GM19372 (cell line): ENCODE results near the gene GYS1.
"Not testable (repeated sequence)": the region's sequence is repeated elsewhere in the genome, so short reads cannot be mapped to it uniquely, and the experiment has no call there.

Experiments
- ATAC-seq: cut with Tn5 transposase; IDR thresholded peaks from one replicate; pipeline ENCODE4 v1.9.1; 2021; ENCODE audit warnings: mild to moderate bottlenecking, low read depth, moderate library complexity; ENCODE audit not compliant: unreplicated experiment

GYS1 gene

DNA sequence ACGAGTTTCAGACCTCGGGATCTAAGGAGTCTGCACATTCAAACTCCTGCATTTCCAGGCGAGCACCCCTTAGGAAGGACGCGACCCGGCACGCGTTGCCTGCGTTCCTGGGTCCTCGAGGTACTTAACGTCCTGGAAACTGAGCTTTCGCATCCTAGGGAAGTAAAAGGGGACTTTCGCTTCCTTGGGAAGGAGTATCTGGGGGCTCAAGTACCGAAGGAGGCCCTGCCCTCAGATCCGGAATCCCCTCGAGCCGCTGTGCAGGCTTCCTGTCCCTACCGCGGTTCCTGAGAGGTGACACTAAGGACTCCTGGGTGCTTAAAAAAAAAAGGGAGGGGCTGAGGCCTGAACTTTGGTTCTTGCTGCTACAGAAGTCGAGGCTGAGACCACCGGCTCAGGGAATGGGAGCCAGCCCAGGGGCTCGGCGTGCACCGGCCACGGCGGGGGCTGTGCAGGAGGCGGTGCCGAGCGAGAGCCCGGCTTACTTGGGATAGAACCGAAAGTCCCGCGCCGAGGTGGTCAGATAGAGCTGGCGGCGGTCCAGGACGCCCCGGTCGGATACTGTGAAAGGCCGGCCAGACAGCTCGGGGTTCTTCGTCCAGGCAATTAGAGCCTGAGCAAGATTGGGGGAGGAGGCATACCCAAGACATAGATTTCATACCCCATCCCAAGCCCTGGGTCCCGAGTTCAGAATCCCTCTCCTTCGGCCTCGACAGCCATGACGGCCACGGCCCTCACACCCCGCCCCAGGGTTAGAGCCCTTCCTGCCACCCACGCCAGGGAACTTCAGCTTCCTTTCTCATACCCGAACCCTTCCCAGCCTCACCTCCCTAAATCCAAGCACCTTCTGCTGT, 25.5 kb upstream of the GYS1 start:
- ATAC-seq: not testable (repeated sequence)

DNA sequence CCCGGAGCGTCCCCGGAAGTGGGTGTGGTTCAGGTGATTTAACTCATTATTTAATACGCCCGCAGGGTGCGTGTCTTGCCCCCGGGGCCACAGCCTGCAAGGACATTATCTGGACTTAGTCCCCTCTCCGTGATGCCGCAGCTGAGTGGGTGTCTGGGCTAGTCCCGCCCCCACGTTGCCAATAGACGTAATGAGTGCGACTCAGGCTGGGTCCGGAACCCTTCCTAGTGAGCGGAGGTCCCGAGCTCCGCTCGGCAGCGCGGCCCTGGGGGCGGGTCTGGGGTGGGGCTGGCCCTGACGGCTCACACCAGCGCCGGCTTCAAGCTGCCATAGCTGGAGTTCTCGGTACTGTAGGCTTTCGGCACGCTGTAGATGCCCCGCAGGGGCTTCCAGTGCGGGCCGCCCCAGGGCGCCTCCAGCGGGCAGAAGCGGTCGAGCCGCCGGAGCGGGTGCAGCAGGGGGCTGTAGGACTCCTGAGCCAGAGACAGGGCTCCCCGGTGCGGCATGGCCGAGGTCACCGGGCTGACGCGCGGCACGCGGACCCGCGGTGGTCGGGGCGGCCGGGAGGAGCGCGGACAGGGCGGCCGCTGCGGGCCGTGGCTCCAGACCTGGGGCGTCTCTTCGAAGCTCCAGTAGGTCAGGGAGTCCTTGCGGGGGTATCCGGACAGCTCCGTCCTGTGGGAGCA, 24.7 kb upstream of the GYS1 start:
- ATAC-seq: no peak

DNA sequence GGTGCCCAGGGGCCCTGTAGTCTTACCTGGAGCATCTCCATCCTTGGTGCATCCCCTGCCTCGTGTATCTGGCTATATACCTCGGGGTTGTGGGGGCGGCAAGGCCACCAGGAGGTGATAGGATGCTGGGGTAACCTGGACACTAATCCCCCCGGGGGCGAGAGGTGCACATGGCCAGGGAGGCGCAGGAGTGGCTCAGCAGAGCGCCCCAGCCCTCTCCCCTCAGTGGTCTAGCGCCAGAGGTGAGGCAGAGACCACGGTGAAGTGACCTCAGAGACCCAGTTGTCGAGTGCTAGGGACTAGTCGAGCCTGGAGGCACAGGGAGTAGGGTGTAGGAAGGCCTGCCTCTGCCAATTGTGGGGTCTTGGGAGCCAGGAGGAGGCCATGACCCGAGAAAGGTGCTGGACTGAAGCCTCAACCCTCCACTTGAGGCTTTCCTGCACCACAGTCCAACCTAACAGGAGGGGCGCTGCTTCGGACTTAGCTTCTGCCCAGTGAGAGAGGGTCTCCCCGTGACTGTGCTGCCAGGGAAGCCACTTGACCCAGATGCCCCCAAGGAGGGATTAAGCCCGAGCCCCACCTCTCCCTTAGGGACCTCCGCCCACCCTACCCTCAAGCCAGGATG, 24.0 kb upstream of the GYS1 start, which contains the start of gene LHB:
Gene LHB, minus strand, starts transcription at position 51 of the 625 bp plus-strand sequence. Its CDS starts 10 bp downstream, at position 41.
- no peak for ATAC-seq

DNA sequence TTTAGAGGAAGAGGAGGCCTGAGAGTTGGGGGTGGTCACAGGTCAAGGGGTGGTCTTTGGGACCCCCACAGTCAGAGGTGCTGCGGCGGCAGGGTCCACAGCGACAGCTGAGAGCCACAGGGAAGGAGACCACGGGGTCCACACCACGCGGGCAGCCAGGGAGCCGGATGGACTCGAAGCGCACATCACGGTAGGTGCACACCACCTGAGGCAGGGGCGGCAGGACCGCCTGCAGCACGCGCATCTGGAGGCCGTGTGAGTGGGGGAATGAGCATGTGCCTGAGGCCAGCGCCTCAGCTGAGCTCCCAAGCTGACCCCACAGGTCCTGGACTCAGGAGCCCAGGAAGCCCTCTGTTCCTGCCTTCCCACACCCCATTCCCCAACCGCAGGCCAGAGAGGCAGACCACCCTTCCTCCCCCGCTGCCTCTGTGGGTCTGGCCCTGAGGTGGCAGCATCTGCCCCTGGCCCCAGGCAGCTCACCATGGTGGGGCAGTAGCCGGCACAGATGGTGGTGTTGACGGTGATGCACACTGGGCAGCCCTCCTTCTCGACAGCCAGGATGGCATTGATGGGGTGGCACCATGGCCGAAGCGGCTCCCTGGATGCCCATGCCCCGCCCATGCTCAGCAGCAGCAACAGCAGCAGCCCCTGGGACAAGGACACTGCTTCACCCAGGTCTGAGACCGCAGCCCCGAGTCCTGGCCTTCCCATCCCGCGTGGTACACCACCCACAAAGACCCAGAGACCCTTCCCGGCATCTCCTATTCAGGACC, 23.1 kb upstream of the GYS1 start:
- no peak for ATAC-seq

DNA sequence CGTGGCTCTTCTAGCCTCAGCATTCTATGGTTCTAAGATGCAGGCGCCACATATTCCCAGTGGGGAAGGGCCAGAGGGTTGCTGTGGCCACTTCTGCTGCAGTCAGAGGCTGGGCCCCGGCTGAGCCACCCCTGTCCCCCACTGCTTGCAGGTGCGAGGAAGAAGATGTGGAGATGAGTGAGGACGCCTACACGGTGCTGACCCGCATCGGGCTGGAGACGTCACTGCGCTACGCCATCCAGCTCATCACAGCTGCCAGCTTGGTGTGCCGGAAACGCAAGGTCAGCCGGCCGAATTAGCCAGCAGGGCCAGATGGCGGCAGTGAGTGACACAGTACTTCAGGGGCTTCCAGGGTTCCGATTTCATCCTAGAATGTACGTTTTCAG, 21.8 kb upstream of the GYS1 start:
- no peak for ATAC-seq

DNA sequence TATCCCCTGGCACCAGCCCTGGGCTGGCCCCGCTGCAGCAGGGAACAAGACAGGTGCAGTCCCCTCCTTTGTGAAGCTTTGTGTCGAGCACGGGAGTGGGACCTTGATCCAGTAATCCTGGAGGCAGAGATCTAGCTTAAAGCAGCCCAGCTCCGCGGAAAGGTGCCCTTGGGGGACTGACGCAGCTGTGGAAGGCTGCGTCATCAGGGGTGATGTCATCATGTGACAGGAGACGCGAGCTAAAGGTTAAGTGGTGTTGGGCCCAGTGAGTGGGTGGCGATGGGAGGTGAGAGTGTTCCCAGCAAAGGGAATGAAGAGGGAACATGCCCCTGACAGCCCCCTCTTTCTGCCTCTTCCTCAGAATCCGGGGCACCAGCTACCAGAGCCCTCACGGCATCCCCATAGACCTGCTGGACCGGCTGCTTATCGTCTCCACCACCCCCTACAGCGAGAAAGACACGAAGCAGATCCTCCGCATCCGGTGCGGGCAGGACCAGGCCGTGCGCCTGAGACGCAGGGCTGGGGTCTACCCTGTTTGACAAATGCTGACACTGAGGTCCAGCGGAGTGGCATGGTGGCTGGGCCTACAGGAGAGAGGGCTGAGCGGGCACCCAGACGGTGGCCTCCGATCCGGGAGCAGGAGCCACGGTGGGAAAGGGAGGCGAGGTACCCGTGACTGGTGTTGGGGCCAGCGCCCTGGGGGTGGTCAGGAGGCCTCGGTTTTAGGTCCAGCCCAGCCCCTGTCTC, 21.2 kb upstream of the GYS1 start:
- ATAC-seq: no peak

DNA sequence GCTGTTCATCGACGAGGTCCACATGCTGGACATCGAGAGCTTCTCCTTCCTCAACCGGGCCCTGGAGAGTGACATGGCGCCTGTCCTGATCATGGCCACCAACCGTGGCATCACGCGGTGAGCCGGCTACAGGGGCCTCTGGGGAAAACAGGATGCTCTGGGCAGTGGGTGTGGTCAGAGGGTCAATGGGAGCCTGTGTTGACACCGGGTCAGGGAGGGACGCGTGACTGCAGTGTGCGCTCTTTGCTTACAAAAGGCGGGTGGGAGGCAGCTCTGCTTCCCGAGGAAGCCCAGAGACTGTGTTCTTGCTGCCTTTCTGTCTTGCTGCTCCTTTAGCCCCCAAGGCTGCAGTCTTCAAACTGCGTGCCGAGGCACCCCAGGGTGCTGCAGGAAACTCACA, 18.1 kb upstream of the GYS1 start:
- ATAC-seq: no peak

DNA sequence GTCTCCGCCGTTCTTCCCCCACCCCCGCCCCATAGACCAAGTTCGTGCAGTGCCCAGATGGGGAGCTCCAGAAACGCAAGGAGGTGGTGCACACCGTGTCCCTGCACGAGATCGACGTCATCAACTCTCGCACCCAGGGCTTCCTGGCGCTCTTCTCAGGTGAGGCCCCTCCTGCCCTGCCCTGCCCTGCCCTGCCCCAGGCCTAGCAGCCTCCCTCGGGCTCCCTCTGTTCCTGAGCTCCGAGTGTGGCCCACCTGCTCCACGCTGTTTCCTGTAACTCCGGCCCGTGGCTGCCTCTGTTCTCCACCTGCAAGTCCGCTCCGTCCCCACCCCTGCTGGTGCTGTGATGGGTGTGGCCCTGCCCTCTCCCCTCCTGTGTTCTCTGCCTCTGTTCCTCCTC, 17.3 kb upstream of the GYS1 start:
- ATAC-seq: no peak

DNA sequence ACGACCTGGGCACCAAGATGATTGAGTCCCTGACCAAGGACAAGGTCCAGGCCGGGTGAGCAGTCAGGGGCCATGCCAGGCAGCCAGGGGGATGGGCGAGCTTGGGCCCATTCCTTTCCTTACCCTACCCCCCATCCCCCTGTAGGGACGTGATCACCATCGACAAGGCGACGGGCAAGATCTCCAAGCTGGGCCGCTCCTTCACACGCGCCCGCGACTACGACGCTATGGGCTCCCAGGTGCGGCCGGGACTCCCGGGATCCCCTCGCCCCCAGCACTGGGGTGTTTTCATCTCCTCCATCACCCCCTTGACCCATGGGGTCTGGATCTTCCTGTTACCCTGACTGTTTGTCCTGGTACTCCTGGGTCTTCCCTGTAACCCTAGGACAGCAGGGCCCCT, 16.7 kb upstream of the GYS1 start:
- ATAC-seq: no peak

DNA sequence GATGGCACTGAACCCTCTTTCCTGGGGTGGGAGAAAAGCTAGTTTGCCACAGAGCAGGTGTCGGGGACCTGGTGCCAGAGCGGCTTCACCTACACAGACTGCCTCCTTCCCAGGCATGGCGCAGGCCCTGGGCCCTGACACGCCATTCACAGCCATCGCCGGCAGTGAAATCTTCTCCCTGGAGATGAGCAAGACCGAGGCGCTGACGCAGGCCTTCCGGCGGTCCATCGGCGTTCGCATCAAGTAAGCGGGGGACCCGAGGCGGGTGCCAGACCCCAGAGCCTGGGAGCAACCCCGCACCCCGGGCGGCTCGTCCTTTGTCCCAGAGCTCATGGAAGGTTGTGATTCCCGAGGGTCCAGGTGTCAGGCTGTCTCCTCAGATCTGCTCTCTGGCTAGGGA, 13.8 kb upstream of the GYS1 start:
- no peak for ATAC-seq

DNA sequence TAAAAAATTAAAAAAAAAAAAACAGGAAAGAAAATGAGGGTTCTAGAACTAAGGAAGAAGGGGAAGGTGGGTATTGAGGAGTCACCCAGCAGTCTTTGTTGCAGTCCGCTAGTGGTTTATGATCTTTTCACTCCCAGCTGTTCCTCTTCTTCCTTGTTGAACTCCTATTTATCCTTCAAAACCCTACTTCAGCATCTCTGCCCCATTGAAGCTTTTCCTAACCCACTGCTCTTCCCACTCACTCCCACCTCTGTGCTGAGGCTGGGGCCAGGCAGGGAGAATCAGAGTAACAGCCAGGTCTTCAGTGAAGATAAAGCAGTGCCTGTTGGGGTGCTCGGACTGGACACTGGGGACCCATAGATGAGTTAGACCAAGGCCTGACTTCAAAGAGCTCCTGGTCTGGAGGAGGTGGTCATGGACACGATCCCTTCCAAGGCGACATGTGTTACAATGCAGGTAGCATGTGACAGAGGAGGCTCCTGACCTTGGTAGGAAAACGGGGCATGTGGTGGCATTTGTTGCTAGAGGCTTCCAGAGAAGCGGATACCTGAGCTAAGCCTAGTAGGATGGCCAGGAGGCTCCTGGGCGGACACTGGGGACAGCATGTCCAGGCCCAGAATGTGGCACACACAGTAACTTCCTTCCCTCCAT, 12.0 kb upstream of the GYS1 start:
- no peak for ATAC-seq

DNA sequence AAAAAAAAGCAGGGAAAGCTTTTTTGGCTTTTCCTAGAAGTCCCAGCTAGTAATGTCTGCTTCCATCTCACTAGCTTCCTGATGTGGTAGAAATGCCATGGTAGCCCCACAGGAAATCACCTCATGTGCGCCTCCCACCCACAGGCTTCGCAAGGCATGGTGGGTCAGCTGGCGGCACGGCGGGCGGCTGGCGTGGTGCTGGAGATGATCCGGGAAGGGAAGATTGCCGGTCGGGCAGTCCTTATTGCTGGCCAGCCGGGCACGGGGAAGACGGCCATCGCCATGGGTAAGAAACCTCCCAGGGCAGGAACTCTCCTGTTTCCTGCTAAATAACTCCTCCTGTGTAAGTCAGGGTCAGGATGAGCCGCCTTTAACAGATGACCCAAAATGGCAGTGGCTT, 11.0 kb upstream of the GYS1 start:
- no peak for ATAC-seq

DNA sequence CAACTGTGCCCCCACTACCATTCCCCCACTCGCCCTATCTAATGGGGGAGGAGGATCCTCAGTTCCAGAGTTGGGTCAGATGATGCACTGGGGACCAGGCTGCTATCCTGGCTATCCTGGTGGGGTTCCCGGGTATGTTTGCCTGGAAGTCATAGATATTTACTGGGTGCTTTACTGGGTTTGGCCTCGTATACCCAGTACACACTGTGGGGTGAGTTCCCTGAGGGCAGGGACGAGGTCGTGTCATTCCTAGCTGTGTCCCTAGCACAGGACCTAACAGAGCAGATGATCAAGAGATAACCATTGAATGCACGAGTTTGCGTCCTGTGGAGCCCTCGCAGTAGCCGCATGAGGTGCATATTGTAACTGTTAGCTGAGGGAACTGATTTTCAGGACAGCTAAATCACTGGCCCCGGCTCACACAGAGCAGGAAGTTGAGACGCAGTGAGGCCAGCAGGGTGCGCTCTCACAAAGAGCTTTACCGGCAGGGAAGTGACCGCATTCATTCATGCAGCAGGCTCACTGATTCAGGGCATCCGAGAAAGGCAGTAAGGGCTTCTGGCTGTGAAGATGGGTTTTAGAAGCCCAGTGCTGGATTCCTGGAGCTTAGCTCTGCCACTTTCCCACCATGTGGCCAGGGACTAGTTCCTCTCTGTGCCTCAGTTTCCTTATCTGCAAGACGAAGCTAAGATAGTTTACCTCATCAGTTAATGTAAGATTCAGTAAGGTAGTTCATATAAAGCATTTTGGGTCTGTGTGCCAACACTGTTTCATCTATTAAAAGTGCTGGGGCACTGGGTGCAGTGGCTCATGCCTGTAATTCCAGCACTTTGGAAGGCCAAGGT, 6.6 kb upstream of the GYS1 start:
- ATAC-seq: no peak

DNA sequence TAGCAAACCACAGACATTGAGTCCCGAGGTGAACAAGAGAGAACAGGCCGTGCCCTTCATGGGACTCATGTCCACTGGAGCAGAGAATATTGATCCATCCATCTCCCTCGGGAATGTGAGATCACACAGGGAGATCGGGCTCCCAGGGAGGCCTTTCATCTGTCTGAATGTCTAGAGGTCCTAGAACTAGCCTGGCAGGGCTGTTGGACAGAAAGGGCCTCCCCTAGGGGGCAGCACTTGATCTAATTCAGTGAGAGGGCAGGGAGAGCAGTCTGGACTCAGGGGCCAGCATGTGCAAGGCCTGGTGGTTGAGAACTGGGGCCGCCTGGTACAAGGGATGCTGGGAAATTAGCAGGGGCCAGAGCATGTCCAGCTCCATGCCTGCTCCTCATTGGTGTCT, 4.9 kb upstream of the GYS1 start:
- ATAC-seq: no peak

DNA sequence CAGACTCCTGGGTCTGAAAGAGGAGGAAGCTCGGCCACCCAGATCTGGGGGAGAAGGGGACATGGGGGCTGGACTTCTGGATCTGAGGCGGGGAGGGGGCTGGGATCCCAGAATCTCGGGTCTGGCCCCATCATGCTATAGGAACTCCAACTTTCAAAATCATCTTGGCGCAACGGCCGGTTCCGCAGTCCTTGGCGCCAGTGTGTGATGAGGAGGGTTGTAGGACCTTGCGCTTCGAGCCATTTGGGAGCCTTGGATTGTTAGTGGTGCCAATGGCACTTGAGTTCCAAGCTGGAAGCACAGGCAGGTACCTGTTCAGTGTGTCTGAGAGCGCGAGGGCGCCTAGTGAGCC, 902 bp upstream of the GYS1 start:
- no peak for ATAC-seq

DNA sequence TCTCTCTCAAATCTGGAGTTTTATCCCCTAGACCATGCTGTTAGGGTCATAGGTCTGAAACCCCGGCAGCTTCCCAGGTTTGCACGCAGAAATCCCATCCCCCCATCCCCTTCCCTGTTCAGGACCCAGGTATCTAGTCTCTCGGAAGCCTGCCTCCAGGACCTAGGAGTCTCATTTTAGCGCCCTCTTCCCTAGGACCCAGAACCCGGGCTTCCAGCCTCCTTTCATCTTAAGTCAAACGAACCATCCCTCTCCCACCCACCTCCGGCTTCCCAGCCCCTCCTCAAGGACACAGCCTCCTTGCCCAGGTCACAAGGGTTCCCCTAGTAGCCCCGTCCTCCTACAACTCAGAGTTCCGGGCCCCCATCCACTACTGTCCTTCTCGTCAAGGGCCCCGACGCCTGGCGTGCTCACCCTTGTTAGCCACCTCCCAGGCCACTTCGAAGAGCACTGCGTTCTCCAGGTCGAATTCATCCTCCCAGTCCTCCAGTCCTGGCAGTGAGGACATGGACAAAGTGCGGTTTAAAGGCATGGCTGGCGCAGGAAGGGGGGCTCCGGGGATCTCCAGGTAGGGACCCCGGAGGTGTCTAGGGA, 431 bp downstream of the GYS1 start:
- no peak for ATAC-seq

DNA sequence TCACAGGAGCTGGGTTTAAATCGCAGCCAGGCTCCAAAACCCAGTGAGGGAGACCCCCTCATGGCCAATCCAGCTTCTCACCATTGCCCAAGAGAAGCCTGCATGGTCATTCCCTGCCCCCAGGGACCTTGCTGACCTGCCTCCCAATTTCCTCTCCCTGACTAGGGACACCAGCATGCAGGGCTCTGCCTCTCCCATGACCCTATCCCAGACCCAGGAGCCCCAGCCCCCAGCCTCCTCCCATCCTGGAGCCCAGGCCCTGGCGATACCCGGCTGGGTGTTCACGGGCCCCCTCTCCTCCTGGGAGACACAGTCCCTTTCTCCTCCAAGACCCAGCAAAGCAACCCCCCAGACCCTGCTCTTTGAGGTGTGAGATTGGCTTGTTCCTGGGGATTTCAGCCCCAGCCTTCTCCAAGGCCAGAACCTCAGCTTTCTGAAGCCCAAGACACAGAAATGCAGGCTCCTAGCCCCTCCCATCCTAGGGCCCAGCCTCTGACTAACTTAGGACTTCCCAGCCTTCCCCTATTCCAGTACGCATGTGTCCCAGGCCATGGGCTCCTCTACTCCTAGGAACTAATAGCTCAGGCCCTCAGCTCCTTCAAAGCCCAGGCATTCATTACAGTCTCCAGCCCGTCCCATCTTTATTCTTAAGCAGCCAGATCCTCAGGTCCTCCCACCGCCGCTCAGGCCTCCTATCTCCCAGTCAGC, 1.1 kb downstream of the GYS1 start:
- no peak for ATAC-seq
